GM19025 (cell line): ENCODE measurements around the gene WDFY4.

Source experiments
- ATAC-seq: cut with Tn5 transposase; IDR thresholded peaks from one replicate; pipeline ENCODE4 v1.9.1; 2021; ENCODE audit warnings: mild to moderate bottlenecking, low read depth, moderate library complexity; ENCODE audit not compliant: unreplicated experiment

The WDFY4 gene

GRCh38 chr10:48839809-48840679 lies 155.4 kb downstream of the WDFY4 start:
- no peak for ATAC-seq

GRCh38 chr10:48842231-48842630 lies 157.6 kb downstream of the WDFY4 start:
- no peak for ATAC-seq

- no peak for ATAC-seq
Measured at GRCh38 chr10:48843198-48843597, 158.5 kb downstream of the WDFY4 start.

GRCh38 chr10:48844616-48845015 lies 159.9 kb downstream of the WDFY4 start:
- ATAC-seq, result no peak

GRCh38 chr10:48845512-48845911 lies 160.8 kb downstream of the WDFY4 start:
- no peak for ATAC-seq

GRCh38 chr10:48847691-48848090 lies 163.0 kb downstream of the WDFY4 start:
- ATAC-seq, result no peak

GRCh38 chr10:48856855-48857254 lies 172.2 kb downstream of the WDFY4 start:
- no peak for ATAC-seq

GRCh38 chr10:48872234-48872633 lies 187.6 kb downstream of the WDFY4 start:
- no peak for ATAC-seq

GRCh38 chr10:48878091-48878490 lies 193.4 kb downstream of the WDFY4 start:
- ATAC-seq, result no peak

GRCh38 chr10:48879451-48879850 lies 194.8 kb downstream of the WDFY4 start:
- no peak for ATAC-seq

GRCh38 chr10:48880016-48880705 lies 195.5 kb downstream of the WDFY4 start:
- no peak for ATAC-seq

GRCh38 chr10:48881937-48882336 lies 197.3 kb downstream of the WDFY4 start:
- ATAC-seq, result no peak

GRCh38 chr10:48882881-48883280 lies 198.2 kb downstream of the WDFY4 start:
- ATAC-seq, result no peak

- no peak for ATAC-seq
Measured at GRCh38 chr10:48883701-48884100, 199.0 kb downstream of the WDFY4 start.

- no peak for ATAC-seq
Measured at GRCh38 chr10:48884179-48885045, 199.7 kb downstream of the WDFY4 start.

- ATAC-seq, result no peak
Measured at GRCh38 chr10:48885376-48885775, 200.7 kb downstream of the WDFY4 start.

GRCh38 chr10:48887982-48888381 lies 203.3 kb downstream of the WDFY4 start:
- ATAC-seq, result no peak

- ATAC-seq, result no peak
Measured at GRCh38 chr10:48890888-48891850, 206.5 kb downstream of the WDFY4 start.

GRCh38 chr10:48894911-48895802 lies 210.5 kb downstream of the WDFY4 start:
- no peak for ATAC-seq
